Naive thymus-derived CD8-positive, alpha-beta T cell (primary cell): ENCODE data around the gene GPC6. TPM values are rescaled to one million over a fixed set of nuclear protein-coding genes. Genes with fewer than 3 reads are reported as not detected.

Experiments
- ATAC-seq, 2 donors: fragments of 150-1000 bp; cut with Tn5 transposase in 1 of 2; sonication (Bioruptor Pico), chemical (Tn5 transposase) in 1 of 2; 1 replicate in 1 of 2; 2 replicates in 1 of 2; pipeline ENCODE4 v1.10.0; 2021; ENCODE audit warnings: mild to moderate bottlenecking in 2 of 2, moderate library complexity in 2 of 2
- POLR2A ChIA-PET: fragments of 350-600 bp; sonication (Branson Sonifier 250); formaldehyde crosslinking; loops from one replicate; lab custom pipeline; 2021; ENCODE audit warnings: antibody characterized with exemption; lab: Charles Lee
- DNase-seq, 10 donors: peaks; one replicate each; pipeline versions ENCODE4 v3.0.0 to v3.0.0-alpha.2; 2020 to 2022
- H3K27ac Mint-ChIP-seq, 10 donors: one replicate each; pipeline ENCODE4 v1.8.0; 2020 to 2022; ENCODE audit warnings: mild to moderate bottlenecking in 10 of 10, mixed read lengths in 10 of 10, moderate library complexity in 4 of 10, inconsistent platforms in 1 of 10
- H3K27me3 Mint-ChIP-seq, 5 donors: one replicate each; pipeline ENCODE4 v1.8.0; 2021 to 2022; ENCODE audit warnings: mixed read lengths in 5 of 5
- H3K36me3 Mint-ChIP-seq, 3 donors: one replicate each; pipeline ENCODE4 v1.8.0; 2020 to 2022; ENCODE audit warnings: mixed read lengths in 3 of 3, mild to moderate bottlenecking in 2 of 3, inconsistent platforms in 1 of 3
- H3K4me1 Mint-ChIP-seq, 4 donors: one replicate each; pipeline ENCODE4 v1.8.0; 2021 to 2022; ENCODE audit warnings: mixed read lengths in 4 of 4
- H3K4me3 Mint-ChIP-seq, 10 donors: one replicate each; pipeline ENCODE4 v1.8.0; 2020 to 2022; ENCODE audit warnings: mild to moderate bottlenecking in 10 of 10, mixed read lengths in 10 of 10, moderate library complexity in 6 of 10, inconsistent platforms in 1 of 10
- H3K9me3 Mint-ChIP-seq, 9 donors: one replicate each; pipeline ENCODE4 v1.8.0; 2020 to 2022; ENCODE audit warnings: mixed read lengths in 9 of 9, mild to moderate bottlenecking in 3 of 9, inconsistent platforms in 1 of 9, moderate library complexity in 1 of 9
- polyA plus RNA-seq, 3 donors: library from polyadenylated mRNA; unstranded; fragments of 300-500 nt; fragmentation: Illumina TruSeq; gene quantifications; one replicate each; pipeline ENCODE4 v1.2.3, GENCODE V29; 2021
- total RNA-seq, 8 experiments: library from RNA in 2 of 8; stranded (reverse) in 2 of 8; gene quantifications; one replicate each; pipeline ENCODE4 v1.2.3 and lab custom pipeline; 2021 to 2026

The GPC6 gene
- total and polyA plus RNA-seq, 5 experiments from 2014 or later, result not detected

- Mint-ChIP-seq H3K4me1 (no peaks in the 10 kb centered on the region), H3K9me3 (no peaks in the 10 kb centered on the region), H3K4me3 (no peak overlapping the region), H3K36me3 (no peaks in the 10 kb centered on the region), H3K27me3 (no peaks in the 10 kb centered on the region), H3K27ac (no peak overlapping the region)
- ATAC-seq (no peak), DNase-seq (no peak)
- POLR2A ChIA-PET, result no interaction called here
Observed at GRCh38 chr13:93411186-93411680, 184.6 kb downstream of the GPC6 start.

- ATAC-seq (no peak), DNase-seq (no peak)
- Mint-ChIP-seq H3K36me3 (no peaks in the 10 kb centered on the region), H3K27me3 (no peaks in the 10 kb centered on the region), H3K27ac (no peak overlapping the region), H3K9me3 (no peaks in the 10 kb centered on the region), H3K4me1 (no peaks in the 10 kb centered on the region), H3K4me3 (no peak overlapping the region)
- POLR2A ChIA-PET, result no interaction called here
Observed at GRCh38 chr13:93412676-93413075, 186.1 kb downstream of the GPC6 start.

- ATAC-seq, result no peak
- no peaks in the 10 kb centered on the region for H3K9me3 Mint-ChIP-seq
- H3K4me3 Mint-ChIP-seq, result no peak overlapping the region
- no peaks in the 10 kb centered on the region for H3K4me1 Mint-ChIP-seq
- H3K27ac Mint-ChIP-seq, result no peak overlapping the region
- no peak for DNase-seq
- H3K27me3 Mint-ChIP-seq, result no peaks in the 10 kb centered on the region
- POLR2A ChIA-PET, result no interaction called here
- H3K36me3 Mint-ChIP-seq, result no peaks in the 10 kb centered on the region
Observed at GRCh38 chr13:93413972-93414717, 187.5 kb downstream of the GPC6 start.

GRCh38 chr13:93416736-93417355 is 190.2 kb downstream of the GPC6 start:
- DNase-seq (no peak), ATAC-seq (no peak)
- Mint-ChIP-seq H3K4me1 (no peaks in the 10 kb centered on the region), H3K36me3 (no peaks in the 10 kb centered on the region), H3K27me3 (no peaks in the 10 kb centered on the region), H3K9me3 (no peaks in the 10 kb centered on the region), H3K27ac (no peak overlapping the region), H3K4me3 (no peak overlapping the region)
- POLR2A ChIA-PET, result no interaction called here

GRCh38 chr13:93418398-93418797 is 191.8 kb downstream of the GPC6 start:
- Mint-ChIP-seq H3K27me3 (no peaks in the 10 kb centered on the region), H3K9me3 (no peaks in the 10 kb centered on the region), H3K4me1 (no peaks in the 10 kb centered on the region), H3K4me3 (no peak overlapping the region), H3K36me3 (no peaks in the 10 kb centered on the region), H3K27ac (no peak overlapping the region)
- POLR2A ChIA-PET, result no interaction called here
- ATAC-seq (no peak), DNase-seq (no peak)

GRCh38 chr13:93420206-93420605 is 193.6 kb downstream of the GPC6 start:
- no peaks in the 10 kb centered on the region for H3K27me3 Mint-ChIP-seq
- POLR2A ChIA-PET, result no interaction called here
- DNase-seq (no peak), ATAC-seq (no peak)
- no peak overlapping the region for H3K4me3 Mint-ChIP-seq
- no peak overlapping the region for H3K27ac Mint-ChIP-seq
- H3K9me3 Mint-ChIP-seq, result no peaks in the 10 kb centered on the region
- H3K36me3 Mint-ChIP-seq, result no peaks in the 10 kb centered on the region
- H3K4me1 Mint-ChIP-seq, result no peaks in the 10 kb centered on the region

- POLR2A ChIA-PET, result no interaction called here
- H3K27ac Mint-ChIP-seq, result no peak overlapping the region
- no peak for DNase-seq
- peaks cover 0 to 3% (median 0%) of the 10 kb centered on the region in 5 donors for H3K27me3 Mint-ChIP-seq
- H3K4me1 Mint-ChIP-seq, result no peaks in the 10 kb centered on the region
- no peak overlapping the region for H3K4me3 Mint-ChIP-seq
- H3K36me3 Mint-ChIP-seq, result no peaks in the 10 kb centered on the region
- H3K9me3 Mint-ChIP-seq, result peaks cover 0 to 2% (median 0%) of the 10 kb centered on the region in 9 donors
- no peak for ATAC-seq
Observed at GRCh38 chr13:93420887-93421286, 194.3 kb downstream of the GPC6 start.

GRCh38 chr13:93422980-93423543 is 196.5 kb downstream of the GPC6 start:
- no peaks in the 10 kb centered on the region for H3K4me1 Mint-ChIP-seq
- POLR2A ChIA-PET, result no interaction called here

GRCh38 chr13:93425411-93425810 is 198.8 kb downstream of the GPC6 start:
- POLR2A ChIA-PET, result no interaction called here
- H3K27ac Mint-ChIP-seq, result no peak overlapping the region
- DNase-seq (no peak), ATAC-seq (no peak)
- peaks cover 0 to 4% (median 0%) of the 10 kb centered on the region in 5 donors for H3K27me3 Mint-ChIP-seq
- H3K9me3 Mint-ChIP-seq, result peaks cover 0 to 4% (median 0%) of the 10 kb centered on the region in 9 donors
- no peak overlapping the region for H3K4me3 Mint-ChIP-seq
- no peaks in the 10 kb centered on the region for H3K36me3 Mint-ChIP-seq
- H3K4me1 Mint-ChIP-seq, result no peaks in the 10 kb centered on the region

More at GRCh38 chr13:93422980-93423543, 196.5 kb downstream of the GPC6 start:
- Mint-ChIP-seq H3K4me3 (no peak overlapping the region), H3K9me3 (peaks cover 0 to 4% (median 0%) of the 10 kb centered on the region in 9 donors), H3K27me3 (peaks cover 0 to 4% (median 0%) of the 10 kb centered on the region in 5 donors), H3K27ac (no peak overlapping the region), H3K36me3 (no peaks in the 10 kb centered on the region)
- ATAC-seq (no peak), DNase-seq (no peak)

- DNase-seq, result no peak
- H3K36me3 Mint-ChIP-seq, result no peaks in the 10 kb centered on the region
- no peak overlapping the region for H3K4me3 Mint-ChIP-seq
- peaks cover 0 to 4% (median 0%) of the 10 kb centered on the region in 9 donors for H3K9me3 Mint-ChIP-seq
- no peak for ATAC-seq
- no peak overlapping the region for H3K27ac Mint-ChIP-seq
- POLR2A ChIA-PET, result no interaction called here
- peaks cover 0 to 4% (median 0%) of the 10 kb centered on the region in 5 donors for H3K27me3 Mint-ChIP-seq
- H3K4me1 Mint-ChIP-seq, result no peaks in the 10 kb centered on the region
Observed at GRCh38 chr13:93430381-93430780, 203.8 kb downstream of the GPC6 start.

- Mint-ChIP-seq H3K4me3 (no peak overlapping the region), H3K27ac (no peak overlapping the region), H3K27me3 (no peaks in the 10 kb centered on the region), H3K9me3 (peaks cover 0 to 10% (median 4%) of the 10 kb centered on the region in 9 donors), H3K36me3 (peaks cover 0 to 6% (median 0%) of the 10 kb centered on the region in 3 donors), H3K4me1 (no peaks in the 10 kb centered on the region)
- no peak for DNase-seq
- POLR2A ChIA-PET, result no interaction called here
- ATAC-seq, result no peak
Observed at GRCh38 chr13:93435651-93436050, 209.0 kb downstream of the GPC6 start.

GRCh38 chr13:93437081-93437480 is 210.5 kb downstream of the GPC6 start:
- no peak overlapping the region for H3K4me3 Mint-ChIP-seq
- no peak for ATAC-seq
- H3K36me3 Mint-ChIP-seq, result peaks cover 0 to 6% (median 0%) of the 10 kb centered on the region in 3 donors
- H3K27ac Mint-ChIP-seq, result no peak overlapping the region
- peaks cover 0 to 10% (median 4%) of the 10 kb centered on the region in 9 donors for H3K9me3 Mint-ChIP-seq
- POLR2A ChIA-PET, result no interaction called here
- no peaks in the 10 kb centered on the region for H3K4me1 Mint-ChIP-seq
- H3K27me3 Mint-ChIP-seq, result no peaks in the 10 kb centered on the region
- DNase-seq, result no peak

- H3K27ac Mint-ChIP-seq, result no peak overlapping the region
- ATAC-seq, result no peak
- H3K27me3 Mint-ChIP-seq, result peaks cover 0 to 12% (median 0%) of the 10 kb centered on the region in 5 donors
- no peaks in the 10 kb centered on the region for H3K36me3 Mint-ChIP-seq
- no peaks in the 10 kb centered on the region for H3K4me1 Mint-ChIP-seq
- H3K9me3 Mint-ChIP-seq, result peaks cover 0 to 3% (median 0%) of the 10 kb centered on the region in 9 donors
- POLR2A ChIA-PET, result no interaction called here
- no peak for DNase-seq
- no peak overlapping the region for H3K4me3 Mint-ChIP-seq
Observed at GRCh38 chr13:93446238-93446637, 219.6 kb downstream of the GPC6 start.
